HG02870 (cell line): ENCODE results near the gene OR10G3.
"Not testable (repeated sequence)": the region's sequence is repeated elsewhere in the genome, so short reads cannot be mapped to it uniquely, and the experiment has no call there.

Source experiments
- ATAC-seq: cut with Tn5 transposase; IDR thresholded peaks from one replicate; pipeline ENCODE4 v1.9.1; 2021; ENCODE audit warnings: mild to moderate bottlenecking, moderate library complexity; ENCODE audit not compliant: unreplicated experiment

Gene OR10G3, protein sequence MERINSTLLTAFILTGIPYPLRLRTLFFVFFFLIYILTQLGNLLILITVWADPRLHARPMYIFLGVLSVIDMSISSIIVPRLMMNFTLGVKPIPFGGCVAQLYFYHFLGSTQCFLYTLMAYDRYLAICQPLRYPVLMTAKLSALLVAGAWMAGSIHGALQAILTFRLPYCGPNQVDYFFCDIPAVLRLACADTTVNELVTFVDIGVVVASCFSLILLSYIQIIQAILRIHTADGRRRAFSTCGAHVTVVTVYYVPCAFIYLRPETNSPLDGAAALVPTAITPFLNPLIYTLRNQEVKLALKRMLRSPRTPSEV

GRCh38 chr14:21579976-21580375 lies at the start of gene OR10G3:
TSS of gene OR10G3 (minus strand) at chr14:21580076. CDS start at chr14:21570744, 9,332 bp downstream.
- no peak for ATAC-seq

DNA sequence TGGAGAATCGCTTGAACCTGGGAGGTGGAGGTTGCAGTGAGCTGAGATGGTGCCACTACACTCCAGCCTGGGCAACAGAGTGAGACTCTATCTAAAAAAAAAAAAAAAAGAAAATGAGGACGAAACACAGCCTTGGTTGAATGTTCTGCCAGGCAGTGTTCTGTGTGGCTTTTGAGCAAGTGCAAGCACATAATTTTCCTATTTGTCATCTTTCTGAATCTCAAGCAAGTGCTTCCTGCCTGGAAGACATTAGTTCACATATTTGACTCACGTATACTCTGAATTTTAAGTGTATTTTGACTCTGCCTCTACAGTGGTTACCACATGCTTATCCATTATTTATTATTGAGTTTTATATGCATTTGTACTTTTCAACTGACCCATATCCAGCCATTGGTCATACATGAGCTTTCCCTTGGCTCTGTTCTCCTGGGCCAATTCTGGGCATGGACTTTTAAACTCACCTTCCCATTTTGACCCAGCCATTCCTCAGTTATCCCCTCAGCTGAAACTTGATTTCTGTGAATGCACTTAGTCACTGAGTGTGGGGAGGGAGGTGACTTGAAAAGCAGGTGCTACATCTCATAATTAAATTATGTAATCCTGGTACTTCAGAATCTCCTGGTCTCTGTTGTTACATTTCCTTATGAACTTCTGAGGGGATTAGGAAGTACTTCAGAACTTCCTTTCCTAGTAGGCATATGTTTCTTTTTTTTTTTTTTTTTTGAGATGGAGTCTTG lies 46.8 kb upstream of the OR10G3 start:
- no peak for ATAC-seq

DNA sequence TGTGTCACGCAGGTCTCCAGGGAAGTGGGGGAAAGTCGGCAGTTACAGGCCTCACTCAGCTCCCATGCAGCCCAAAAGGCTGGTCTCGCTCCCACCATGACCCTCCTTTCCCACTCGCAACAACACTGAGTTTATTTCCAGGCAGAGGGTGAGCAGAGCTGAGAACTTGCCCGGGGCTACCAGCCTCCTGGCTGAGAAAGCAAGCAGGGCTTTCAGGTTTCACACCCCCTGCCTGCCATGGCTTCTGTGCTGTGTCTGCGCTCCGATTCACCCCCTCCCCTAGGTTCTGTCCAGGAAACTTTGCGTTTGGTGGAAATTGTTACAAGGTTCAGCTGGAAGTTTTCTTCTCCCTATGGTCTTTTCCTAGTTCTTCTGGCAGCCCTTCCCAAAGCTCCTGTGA lies 37.7 kb upstream of the OR10G3 start:
- ATAC-seq, result no peak

- no peak for ATAC-seq
Measured at GRCh38 chr14:21614240-21614639, 34.4 kb upstream of the OR10G3 start.

- no peak for ATAC-seq
Measured at GRCh38 chr14:21612324-21612723, 32.4 kb upstream of the OR10G3 start.

DNA sequence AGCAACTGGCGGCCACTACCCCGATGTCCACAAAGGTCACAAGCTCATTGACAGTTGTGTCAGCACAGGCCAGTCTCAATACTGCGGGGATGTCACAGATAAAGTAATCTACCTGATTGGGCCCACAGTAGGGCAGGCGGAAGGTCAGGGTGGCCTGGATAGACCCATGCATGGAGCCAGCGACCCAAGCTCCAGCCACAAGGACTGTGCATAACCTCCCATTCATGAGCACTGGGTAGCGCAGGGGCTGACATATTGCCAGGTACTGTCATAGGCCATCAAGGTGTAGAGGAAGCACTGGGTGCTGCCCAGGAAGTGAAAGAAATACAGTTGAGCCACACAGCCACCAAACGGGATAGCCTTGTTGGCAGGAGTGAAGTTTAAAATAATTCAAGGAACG lies 22.3 kb upstream of the OR10G3 start:
- ATAC-seq, result not testable (repeated sequence)

- no peak for ATAC-seq
Measured at GRCh38 chr14:21589317-21589716, 9.4 kb upstream of the OR10G3 start.

DNA sequence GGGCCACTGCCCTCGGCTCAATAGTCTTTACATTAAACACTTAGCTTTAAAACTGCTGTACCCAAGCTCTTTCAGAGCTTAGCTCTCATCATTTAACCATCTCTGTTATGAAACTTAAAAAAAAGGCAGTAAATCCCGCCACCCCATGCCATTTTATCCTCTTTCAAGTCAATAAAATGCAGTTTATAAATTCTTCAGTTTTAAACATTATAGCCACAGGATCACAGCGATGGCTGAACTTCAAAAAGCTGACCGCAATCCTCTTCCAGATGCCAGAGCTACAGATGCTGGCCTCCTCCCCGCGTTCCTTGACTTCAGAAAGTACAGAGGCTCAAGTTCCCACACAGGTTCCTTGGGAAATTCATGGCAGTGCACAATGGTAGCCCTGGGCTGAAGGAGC lies 4.2 kb downstream of the OR10G3 start:
- no peak for ATAC-seq

GRCh38 chr14:21572604-21573003 lies 7.3 kb downstream of the OR10G3 start:
- ATAC-seq, result no peak

GRCh38 chr14:21558703-21559170 lies 21.1 kb downstream of the OR10G3 start:
- no peak for ATAC-seq

- no peak for ATAC-seq
Measured at GRCh38 chr14:21557084-21557901, 22.6 kb downstream of the OR10G3 start.

DNA sequence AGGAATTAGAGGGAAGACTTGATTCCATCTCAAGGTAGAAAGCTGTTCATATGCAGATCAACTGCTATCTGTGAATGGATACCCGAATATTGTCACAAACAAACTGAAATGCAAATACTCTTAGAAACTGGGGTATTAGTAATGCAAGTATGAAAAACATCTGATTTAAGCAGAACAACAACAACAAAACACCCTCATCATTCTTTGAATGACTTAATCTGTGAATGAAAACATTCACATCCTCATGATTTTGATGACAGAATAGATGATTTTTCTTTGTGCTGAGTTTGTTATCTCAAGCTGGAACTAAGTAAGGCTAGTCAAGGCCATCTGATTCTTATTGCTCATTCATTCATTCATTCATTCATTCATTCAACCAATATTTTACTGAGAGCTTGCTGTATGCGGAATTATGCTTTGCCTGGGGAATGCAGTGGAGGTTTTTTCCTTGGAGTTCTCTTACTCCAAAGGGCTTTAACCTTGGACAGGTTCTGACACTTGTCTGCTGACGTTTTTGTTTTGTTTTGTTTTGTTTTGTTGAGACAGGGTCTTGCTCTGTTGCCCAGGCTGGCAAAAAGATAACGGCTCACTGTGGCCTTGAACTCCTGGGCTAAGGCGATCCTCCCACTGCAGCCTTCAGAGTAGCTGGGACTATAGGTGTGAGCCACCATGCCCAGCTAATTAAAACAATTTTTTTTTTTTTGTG lies 23.3 kb downstream of the OR10G3 start:
- no peak for ATAC-seq

DNA sequence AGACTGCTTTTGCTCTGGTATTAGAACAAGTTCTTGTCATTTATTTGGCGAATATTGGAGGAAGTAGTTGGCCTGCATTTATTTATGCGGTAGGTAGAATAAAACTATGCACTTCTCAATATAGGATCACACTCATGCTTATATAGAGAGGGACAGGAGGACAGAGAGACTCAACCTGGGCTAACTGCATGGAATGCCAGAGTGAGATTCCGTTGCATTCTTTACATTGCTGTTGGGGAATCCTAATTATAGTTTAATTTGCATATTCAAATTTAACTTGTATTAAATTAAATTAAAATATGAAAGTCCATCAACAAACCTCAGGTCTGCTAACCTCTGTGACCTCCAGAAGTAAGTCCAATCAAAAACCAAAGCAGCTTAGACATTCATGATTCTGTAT lies 26.6 kb downstream of the OR10G3 start:
- ATAC-seq, result no peak

DNA sequence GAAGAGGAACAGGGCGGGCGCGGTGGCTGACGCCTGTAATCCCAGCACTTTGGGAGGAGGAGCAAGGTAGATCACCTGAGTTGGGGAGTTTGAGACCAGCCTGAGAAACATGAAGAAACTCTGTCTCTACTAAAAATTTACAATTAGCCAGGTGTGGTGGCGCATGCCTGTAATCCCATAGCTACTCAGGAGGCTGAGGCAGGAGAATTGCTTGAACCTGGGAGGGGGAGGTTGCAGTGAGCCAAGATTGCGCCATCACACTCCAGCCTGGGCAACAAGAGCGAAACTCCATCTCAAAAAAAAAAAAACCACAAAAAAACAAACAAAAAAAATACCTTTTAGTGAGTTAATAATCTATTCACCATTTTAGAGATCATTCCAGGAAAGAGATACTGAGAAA lies 35.3 kb downstream of the OR10G3 start:
- not testable (repeated sequence) for ATAC-seq

- ATAC-seq, result no peak
Measured at GRCh38 chr14:21543963-21544362, 35.9 kb downstream of the OR10G3 start.

DNA sequence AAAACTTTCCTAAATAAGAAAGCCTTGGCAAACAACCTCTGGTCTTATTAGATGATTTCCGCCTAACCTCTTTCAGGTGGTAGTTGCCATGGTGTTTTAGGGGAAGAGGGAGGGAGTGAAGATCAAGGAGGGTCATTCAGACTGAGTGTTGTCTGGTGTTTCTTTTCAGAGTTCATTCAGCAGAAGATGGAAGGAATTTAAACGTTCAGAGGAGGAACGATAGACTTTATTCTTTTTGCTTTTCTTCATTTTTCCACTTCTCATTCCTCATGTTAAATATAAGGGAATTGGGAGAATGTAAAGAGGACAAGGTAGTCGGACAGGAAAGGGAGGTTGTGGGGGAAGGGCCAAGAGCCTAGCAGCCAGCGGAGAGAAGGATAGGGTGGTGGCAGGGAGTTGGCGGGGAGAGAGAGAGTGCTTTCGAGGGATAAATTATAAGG lies 36.3 kb downstream of the OR10G3 start:
- ATAC-seq, result no peak

DNA sequence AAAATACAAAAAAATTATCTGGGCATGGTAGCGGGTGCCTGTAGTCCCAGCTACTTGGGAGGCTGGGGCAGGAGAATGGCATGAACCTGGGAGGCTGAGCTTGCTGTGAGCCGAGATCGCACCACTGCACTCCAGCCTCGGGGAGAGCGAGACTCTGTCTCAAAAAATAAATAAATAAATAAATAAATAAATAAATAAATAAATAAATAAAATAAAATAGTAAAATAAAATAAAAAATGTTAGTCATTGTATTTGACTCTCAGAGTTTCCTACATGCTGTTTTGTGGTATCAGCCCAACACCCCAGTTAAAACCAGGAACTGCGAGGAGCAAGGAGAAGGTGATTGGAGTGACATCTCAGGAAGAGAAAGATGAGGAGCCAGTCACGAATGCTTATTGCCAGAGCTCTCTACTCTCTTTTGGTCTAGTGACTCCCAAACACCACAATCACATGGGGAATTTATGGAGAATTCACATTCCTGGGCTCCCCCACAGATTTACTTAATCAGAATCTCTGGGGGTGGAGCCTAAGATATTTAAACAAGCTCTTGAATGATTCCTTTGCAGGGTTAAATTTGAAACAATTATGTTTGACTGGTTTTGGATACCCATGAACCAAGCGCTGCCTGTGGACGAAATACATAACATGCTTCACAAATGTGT lies 38.3 kb downstream of the OR10G3 start:
- ATAC-seq, result no peak

DNA sequence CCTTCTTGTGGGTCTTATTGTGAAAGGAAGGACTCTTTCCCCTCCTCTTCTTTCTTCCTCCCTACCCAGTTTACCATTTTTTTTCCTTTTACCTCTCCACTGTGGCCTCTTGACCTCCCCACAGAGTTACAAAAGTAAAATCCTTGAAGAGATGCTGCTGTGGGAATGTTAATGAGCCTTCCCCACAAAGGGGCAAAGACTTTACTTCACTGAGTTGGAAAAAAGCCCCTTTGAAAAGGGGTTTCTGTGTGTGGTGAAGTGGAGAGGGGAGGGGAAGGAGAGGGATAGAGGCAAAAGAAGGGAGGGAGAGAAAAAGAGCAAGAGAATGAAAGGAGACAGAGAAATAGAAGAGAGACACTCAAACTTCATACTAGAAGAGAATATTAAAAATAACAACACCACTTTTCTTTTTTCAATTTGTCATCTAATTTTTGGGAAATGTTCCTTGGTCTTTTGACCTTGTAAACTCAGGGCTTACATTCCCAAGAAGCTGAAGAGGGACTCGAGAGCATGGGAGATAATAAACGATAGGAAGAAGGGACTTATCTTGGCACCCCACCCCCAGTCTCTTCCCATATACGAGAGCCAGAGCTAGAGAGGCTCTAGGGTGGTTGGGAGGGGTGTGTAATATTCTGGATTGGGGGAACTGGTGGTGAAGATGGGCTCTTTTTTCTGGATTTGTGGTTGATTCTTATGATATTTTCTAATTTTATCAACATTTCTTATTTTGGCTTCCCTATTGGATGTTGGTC lies 40.5 kb downstream of the OR10G3 start:
- ATAC-seq, result no peak

DNA sequence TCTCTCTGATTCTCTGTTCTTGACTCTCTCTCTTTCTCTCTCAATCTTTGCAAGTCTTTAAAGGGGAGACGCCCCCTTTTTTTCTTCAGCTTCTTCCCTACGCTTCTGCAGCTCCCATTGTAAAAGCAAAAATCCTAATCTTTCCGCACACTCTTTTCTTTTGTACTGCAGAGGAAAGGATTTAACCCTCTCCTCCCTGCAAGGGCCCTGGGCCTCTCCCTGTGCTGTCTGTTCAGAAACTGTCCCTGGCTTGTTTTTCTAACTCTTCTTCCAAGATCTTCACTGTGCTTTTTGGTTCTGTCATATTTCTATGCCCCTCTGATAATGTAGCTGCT lies 42.8 kb downstream of the OR10G3 start:
- ATAC-seq, result no peak
